HG02840 (cell line): ENCODE data around the gene TBC1D22A.

Source experiments
- ATAC-seq: cut with Tn5 transposase; IDR thresholded peaks from one replicate; pipeline ENCODE4 v1.9.1; 2021; ENCODE audit warnings: mild to moderate bottlenecking, moderate library complexity, moderate number of reproducible peaks; ENCODE audit not compliant: unreplicated experiment, low FRiP score

The TBC1D22A gene

DNA sequence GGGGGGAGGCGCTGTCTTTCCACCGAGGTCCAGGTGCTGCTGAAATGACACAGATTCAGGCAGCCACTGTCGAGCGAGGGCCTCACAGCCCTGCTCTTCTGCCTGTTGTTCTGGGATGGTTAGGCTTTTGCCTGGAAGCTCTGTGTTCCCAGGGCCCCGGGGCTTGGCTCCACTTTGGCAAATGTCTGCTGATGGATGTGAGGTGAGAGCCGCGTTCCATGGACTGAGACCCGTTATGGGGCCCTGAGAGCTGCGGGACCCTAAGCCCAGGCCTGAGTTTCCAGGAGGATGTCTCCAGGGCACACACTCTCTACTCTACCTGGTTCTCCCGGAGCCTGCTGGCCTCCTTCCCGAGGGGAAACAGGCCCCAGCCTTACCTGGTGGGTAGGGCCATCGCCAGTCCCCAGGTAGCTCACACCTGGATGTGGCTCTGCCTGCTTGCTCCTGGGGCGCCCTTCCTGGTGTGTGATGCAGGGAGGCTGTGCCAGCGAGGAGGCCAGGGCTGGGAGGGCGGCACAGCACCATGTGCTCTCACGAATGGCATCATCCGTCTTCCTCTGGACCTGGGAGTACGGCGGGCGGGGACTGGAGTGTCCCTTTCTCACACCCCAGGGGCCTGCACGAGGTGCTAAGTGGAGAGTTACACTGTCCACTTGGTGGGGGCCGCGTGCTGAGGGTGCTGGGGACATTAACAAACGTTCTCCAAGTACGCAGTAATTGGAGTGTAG is 435.5 kb downstream of the TBC1D22A start:
- no peak for ATAC-seq

DNA sequence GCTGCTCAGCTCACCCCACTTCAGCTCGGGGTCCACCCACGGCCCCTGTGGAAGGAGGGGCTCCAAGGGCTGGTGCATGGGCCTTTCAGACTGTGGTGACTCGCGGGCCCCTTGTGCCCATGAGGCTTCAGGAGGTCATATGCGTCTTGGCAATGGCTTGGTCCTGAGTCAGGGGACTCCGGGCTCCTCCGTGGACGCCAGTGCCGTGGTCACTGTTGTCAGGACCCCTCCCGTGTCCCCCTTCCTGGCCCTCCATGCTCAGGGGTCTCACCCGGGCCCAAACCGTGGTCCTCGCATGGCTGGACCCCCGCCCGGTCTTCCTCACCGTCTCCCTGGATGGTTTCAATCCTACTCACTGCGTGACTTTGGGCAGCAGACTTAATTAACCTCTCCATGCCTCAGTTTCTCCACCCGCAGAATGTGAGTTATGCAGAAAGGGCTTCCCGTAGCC is 436.4 kb downstream of the TBC1D22A start:
- no peak for ATAC-seq

DNA sequence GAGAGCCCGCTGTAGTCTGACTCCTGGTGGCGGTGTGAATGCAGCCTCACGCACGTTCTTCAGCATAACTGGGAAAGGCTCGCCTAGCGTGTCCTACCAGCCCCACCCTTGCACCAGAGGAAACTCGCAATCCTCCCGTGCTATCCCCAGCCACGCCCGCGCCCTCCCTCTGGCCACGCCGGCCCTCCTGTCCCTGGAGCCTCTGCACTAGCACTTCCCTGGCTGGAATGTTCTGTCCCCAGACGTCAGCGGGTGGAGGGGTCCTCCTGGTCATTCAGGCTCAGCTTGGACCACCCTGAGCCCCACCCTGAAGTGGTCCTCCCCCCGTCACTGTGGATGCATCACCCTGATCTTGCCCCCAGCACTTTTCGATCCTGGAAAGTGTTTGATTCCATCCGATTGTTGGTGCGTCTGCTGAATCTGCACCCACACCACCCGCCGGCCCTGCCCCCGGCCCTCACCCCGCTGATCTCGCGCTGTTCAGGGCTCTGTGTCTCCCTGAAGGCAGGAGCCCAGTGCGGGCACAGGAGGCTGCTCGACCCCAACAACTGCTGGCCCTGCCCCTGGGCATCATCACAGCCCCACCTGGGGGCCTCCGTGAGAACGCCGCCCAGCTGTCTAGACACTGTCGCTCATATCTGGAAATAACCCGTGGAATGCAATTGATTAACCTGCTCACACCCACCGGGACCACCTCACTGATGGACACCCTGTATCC is 437.0 kb downstream of the TBC1D22A start:
- no peak for ATAC-seq

DNA sequence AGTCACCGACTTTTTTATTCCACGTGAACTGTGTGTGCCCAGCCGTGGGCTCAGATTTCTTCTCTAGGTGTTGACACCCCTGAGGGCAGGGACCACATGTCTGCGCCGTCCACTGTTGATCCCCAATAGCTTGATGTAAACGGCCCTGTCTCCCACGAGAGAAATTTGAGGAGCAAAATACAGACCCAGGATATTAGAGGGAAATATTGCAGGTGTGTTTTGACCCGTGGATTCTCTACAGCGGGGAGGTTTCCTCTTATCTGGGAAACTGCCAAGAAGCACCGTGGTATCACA is 437.5 kb downstream of the TBC1D22A start:
- no peak for ATAC-seq

DNA sequence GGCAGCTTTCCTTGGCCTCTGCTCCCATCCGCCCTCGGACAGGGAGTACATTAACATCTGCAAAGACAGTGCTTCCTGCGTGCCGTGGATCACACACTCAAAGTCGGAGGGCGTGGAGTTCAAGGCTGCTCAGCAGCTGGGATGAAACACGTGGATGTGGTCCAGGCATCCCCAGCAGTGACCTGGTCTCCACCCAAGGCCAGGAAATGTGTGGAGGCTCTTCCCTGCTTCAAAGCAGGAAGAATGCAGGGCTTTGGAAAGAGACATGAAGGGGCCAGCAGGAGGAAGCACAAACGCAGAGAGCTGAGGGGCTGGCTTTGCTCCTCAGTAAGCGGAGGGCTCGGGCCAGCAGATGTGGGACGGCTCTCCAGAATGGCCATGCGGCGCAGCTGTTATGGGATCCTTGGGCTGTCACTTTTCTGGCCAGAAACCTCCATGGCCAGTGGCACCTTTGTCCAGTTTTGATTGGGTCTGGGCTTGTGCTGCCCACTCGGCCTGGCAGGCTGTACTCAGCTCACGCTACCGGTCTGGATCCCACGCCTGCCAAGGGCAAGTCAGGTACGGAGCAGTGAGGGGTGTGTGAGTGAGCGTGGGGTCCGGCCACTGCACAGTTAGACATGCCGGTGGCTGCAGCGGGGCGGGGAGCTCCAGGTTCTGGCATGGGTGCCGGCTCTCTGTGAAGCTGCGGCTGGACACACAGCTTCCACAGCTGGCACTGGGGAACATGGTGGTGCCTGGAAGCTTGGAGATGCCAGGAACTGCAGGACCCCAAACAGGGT is 438.0 kb downstream of the TBC1D22A start:
- ATAC-seq, result no peak

DNA sequence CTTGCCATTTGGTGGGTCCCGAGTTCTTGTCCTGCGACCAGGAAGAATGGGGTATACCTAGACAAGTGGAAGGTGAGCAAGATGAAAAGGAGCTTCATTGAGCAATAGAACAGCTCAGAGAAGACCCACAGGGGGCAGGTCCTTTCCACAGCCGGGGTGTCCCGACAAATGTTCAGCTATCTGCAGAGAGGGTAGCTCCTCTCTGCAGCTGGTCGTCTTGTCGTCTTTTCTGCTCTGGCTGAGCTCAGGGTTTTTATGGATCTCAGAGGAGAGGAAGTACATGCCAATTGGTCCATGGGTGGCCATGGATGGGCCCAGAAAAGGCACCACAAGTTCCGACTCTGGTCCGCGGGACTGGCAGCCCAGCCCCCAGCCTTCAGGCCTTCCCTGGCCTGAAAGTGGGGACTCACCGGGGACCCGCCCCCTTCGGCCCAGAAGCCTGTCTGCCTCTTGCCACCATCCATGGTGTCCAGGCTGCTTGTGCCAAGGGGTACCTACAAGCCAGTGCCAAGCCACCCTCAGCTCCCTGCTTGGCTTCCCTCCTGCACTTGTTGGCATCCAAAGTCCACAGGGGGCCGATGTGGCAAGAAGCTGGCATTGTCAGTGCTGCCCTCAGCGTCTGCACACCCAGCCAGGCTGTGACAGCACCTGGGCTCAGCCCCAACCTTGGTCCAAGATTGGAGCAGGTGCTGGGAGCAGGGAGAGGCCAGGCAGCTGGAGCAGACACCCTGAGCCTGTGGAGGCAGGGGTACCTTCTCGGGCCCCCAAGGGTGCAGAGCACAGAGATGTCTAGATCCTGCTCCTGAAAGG is 438.9 kb downstream of the TBC1D22A start:
- ATAC-seq, result no peak

DNA sequence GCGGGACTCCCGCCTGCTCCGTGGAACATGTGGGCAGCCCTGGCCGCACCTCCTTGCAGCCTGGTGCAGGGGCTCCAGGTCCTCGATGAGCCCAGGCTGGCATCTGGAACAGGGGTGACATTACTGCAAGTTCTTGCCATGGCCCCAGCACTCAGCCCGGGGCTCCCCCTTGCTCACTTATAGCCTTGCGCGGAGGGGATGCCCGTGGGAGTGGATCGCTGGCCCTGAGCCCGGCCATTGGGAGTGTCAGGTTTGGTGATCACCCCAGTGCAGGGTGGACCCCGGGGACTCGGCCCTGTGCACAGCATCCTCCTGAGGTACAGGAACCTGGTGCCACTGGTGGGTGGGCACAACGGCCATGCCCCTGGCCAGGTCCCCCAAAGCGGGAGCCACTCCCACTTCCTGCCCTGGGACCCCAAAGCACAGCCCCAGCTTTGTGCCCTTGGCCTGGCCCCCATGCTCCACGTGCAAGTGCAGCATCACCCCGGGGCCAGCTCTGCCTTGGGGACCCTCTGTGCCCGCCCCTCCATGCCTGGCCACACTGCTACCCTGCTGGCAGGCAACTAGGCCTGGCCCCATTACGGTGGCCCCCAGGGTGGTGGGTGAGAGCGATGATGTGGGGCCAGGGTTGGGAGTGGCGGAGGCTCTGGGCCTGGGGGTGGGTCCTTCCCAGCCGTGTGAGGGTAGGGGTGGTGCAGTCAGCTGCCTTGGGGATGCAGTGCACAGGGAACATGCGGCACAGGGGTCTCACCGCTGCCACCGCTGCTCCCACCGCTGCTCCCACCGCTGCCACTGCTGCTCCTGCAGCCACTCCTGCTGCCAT is 439.8 kb downstream of the TBC1D22A start:
- ATAC-seq, result no peak

DNA sequence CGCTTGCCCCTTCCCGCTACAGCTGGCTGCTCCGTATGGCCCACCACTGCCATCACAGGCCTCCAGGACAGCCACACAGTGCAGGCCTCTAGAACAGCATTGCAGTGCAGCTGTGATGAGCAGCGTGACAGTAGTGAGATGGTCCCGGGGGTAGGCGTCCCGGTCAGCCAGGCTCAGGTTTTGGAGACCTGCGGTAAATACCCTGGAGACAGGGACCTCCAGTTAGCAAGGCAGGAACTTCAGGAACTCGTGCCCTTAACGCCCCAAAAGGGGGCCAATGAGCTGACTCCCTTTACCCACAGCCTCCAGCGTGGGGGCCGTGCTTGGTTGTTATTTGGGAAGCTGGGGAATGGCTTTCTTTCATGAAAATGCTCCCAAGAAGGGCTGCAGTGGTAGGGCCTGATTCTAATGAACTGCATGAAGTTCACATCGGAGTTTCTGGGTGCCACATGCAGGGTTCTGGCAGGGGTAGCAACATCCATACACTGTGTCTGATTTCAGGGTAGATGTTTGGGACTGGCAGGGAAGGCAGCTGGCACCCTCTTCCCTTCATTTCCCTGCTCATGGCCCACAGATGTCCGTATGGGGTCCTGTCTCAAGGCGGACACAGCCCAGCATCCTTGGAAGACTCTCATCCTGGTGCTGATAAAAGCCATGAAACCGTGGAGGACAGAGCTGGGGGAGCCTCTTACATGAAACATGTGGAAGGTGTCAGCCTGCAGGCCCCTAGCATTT is 440.5 kb downstream of the TBC1D22A start:
- no peak for ATAC-seq

DNA sequence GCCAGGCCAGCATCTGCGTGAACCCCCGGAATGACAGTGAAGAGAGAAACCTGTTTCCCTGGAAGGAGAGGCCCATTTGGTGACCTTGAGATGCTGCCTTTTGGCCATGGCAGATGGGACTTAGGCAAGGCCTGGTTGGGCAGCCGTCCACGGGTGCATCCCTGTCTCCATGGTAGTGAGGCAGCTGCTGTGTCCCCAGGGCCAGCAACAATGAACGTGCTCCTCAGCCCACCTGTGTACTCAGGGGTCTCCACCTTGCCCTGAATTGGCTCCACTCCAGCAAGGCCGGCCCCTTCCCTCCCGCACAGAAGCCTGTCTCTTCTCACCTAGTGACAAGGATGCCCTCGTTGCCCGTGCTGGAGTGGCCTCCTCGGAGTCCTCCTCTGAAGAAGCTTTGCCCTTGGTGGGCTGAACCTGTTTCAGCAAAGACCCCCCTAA is 441.1 kb downstream of the TBC1D22A start:
- no peak for ATAC-seq

DNA sequence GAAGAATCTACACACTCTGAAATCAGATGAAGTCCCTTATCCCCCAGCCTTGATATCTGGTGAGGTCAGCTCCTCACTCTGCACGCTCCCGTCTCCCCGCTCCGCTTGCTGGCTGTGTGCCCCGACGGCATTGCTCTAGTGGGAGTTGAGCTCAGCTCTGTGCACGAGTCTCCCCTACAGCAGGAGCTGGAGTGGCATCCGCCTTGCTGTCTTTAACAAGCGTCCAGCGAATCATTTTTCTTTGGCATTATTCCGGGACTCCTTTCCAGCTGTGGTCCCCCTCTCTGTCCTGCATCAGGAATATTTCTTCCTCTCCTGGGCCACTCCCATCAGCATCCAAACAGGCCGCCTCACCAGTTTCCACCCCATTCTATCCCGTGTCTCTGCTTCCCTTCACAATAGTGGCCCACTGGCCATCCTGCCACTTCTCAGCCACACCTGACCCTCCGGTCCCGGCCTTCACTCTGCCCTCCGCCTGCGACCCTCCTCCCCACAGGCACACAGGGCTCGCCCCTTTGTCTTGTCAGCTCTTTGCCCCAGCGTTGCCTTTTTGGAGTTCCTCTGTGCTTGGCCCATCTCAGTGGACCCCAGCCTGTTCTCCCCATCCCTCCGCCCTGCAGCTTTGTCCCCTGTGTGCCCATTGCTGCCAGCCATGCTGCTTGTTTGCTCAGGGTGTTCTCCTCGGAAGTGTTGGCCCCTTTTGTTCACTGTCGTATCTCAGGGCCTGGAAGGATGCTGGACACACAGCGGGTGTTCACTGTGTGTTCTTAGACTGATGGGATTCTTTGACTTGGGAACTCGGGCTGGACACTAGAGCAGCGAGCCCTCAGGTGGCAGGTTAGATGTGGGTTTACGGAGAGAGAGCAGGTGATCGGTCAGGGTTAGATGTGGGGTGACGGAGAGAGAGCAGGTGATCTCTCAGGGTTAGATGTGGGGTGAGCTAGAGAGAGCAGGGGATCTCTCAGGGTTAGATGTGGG is 441.8 kb downstream of the TBC1D22A start:
- ATAC-seq, result no peak

DNA sequence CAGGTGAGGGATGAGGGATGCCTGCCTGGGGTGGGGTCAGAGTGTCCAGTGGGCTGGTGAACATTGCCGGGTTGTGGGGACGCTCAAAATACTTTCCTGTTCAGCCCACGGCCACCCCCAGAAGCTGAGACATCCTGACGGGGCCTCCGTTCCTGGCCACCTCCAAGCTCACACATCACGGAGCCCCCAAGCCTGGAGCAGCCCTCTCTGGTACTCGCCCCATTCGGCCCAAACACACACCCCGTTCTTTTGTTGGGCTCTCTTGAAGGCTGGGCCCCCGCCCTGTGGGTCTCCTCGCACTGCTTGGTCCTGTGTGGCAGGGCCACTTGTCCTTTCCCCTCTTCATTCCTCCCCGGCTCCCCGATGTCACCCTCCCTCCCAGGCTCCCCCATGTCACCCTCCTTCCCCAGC is 442.6 kb downstream of the TBC1D22A start:
- ATAC-seq, result no peak

DNA sequence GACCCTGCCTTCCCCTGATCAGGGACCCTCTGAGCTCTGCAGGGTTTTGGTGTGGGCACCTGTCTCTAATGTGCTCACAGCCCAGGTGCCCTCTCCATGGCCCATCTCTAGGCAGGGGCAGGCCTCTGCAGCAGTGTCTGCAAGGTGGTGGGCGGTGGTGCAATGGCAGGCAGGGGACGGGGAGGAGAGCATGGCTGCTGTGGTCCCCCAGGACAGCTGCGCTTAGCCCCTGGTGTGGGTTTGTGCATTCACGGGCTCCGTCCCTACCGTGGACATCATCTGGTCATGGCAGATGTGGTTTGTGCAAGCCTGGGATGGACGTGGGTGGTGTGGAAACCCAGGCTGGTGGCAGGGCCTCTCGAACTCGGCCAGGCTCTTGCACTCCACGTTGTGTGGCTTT is 443.1 kb downstream of the TBC1D22A start:
- no peak for ATAC-seq

DNA sequence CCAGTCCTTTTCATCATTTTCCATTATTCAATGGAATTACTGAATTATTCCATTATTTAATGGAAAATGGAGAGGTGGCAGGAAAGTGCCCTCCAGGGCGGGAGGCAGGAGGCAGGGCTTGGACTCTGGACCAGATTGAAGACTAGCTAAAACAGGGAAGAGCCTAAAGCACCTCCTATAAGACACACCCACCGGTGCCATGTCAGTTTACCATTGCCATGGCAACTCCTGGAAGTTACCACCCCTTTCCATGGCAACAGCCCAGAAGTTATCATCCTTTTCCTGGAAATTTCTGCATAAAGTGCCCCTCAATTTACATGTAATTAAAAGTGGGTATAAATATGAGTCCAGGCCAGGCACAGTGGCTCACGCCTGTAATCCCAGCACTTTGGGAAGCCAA is 443.7 kb downstream of the TBC1D22A start:
- ATAC-seq, result no peak

DNA sequence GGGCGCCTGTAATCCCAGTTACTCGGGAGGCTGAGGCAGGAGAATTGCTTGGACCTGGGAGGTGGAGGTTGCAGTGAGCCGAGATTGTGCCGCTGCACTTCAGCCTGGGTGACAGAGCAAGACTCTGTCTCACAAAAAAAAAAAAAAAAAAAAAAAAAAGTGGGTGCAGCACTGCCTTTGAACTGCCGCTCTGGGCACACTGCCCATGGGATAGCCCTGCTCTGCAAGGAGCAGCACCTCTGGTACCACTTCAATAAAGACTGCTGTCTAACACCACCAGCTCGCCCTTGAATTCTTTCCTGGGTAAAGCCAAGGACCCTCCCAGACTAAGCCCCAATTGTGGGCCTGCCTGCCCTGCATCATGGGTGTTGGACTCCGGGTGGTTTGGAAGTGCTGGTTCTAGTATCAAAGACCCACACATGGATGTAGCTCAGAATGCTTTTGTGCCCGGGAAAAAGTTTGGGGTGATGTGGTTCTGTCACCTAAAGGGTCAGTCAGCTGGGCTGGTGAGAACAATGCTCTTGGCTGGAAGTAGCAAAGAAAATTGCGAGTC is 444.3 kb downstream of the TBC1D22A start:
- ATAC-seq, result no peak

DNA sequence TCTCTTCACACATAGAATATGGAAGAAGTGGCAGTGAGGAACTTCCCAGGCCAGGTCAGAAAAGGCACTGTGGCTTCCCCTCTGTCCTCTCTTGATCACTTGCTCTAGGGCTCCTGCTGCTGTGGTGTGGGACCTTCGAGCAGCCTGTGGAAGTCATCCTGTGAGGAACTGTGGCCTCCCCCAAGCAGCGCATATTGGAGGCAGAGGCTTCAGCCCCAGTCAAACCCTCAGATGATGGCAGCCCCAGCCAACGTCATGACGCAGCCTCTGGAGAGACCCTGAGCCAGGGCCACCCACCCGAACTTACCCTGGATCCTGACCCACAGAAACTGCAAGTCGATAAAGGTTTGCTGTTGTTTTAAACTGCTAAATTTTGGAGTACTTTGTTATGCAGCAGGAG is 444.9 kb downstream of the TBC1D22A start:
- no peak for ATAC-seq

DNA sequence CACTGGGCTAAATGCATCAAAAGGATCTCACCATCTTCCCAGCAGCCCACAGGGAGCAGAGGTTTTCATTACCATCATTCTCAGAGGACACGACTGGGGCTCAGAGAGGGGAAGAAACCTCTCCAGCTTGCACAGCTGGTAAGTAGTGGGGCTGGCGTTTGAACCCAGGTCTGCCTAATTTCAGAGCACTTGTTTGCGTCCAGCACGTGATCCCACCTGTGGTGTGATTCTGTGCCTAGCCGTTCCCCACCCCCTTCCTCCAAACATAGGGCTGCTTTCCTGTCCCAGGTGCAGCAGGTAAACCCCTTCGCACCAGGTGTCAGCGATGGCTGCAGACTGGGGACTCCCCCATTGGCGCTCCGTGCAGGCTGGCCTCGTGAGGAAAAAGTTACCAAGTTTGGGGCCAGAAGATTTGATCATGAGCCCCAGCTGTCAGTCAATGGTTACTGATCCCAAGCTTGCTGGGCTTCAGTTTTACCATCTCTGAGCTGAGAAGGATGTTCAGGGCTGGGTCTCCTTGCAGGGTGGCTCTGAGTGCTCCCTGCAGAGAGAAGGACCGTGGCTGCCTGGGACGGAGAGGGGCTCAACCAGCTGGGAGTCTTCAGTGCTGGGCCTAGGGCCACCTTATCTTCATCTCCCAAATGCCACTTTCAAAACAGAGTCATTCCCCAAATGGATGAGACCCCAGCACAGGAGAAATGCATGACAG is 445.6 kb downstream of the TBC1D22A start:
- no peak for ATAC-seq

DNA sequence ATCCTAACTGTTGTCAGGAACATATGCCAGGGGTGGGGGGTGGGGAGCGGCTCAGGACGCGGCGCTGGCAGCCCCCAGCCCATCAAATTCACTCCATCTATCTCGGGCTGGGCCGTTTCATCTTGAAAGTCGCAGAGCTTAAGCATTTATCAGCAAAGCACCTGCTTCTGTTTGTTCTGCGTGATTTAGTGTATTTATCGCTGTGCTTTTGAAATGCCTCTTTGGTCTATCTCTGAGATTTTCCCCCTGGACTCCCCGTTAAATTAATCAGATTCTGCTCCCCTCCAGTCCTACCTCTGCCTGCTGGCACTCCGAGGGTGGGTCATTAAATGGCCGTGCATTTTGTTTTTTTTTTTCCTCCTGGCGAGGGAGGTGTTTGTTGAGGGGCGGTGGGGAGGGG is 446.2 kb downstream of the TBC1D22A start:
- ATAC-seq, result no peak
